Mammary epithelial cell (primary cell): Measurements from ENCODE around the gene SLC35F2.

Experiments
- CTCF ChIP-seq, 2 donors: IDR thresholded peaks in 1 of 2; conservative IDR thresholded peaks in 1 of 2; 2 replicates each; pipeline ENCODE4 v1.5.1; 2011 to 2012; ENCODE audit warnings: inconsistent platforms in 2 of 2, low read length in 2 of 2, mild to moderate bottlenecking in 2 of 2, control low read depth in 1 of 2, low read depth in 1 of 2; ENCODE audit not compliant: insufficient read depth in 1 of 2; ENCODE audit errors: extremely low read depth in 1 of 2
- EZH2 ChIP-seq: IDR thresholded peaks from 2 replicates; pipeline ENCODE4 v1.6.1; 2012; ENCODE audit warnings: low read length, inconsistent platforms, borderline replicate concordance

GRCh38 chr11:107756553-107756952 lies 102.0 kb downstream of the SLC35F2 start:
- TF ChIP-seq CTCF (conservative IDR thresholded peaks at IDR 0.05 in 1 of 2, IDR thresholded peaks at IDR 0.05 in 1 of 2; ENCODE audit: extremely low read depth in 1 of 2, insufficient read depth in 1 of 2, low read depth in 1 of 2, low read length in 2 of 2) (no peak), EZH2 (no peak)
